Activated CD4-positive, alpha-beta T cell treated with anti-CD3 and anti-CD28 coated beads, Interleukin-2, amount 10 ng/mL, durations not matched to agents 24 days and 14 days (primary cell): ENCODE measurements around the gene TMIGD3. TPM values are rescaled to one million over a fixed set of nuclear protein-coding genes. Genes with fewer than 3 reads are reported as not detected.
A peak's percentile ranks its signal among the peaks of the same experiment; 100 is the strongest.

Experiments
- DNase-seq: peaks from one replicate; pipeline ENCODE4 v3.0.0; 2022
- H3K27ac Mint-ChIP-seq: one replicate; pipeline ENCODE4 v1.8.0; 2022; ENCODE audit warnings: mild to moderate bottlenecking, mixed read lengths
- H3K27me3 Mint-ChIP-seq: one replicate; pipeline ENCODE4 v1.8.0; 2022; ENCODE audit warnings: mixed read lengths
- H3K36me3 Mint-ChIP-seq: one replicate; pipeline ENCODE4 v1.8.0; 2022; ENCODE audit warnings: low read depth, mild to moderate bottlenecking, mixed read lengths
- H3K4me1 Mint-ChIP-seq: one replicate; pipeline ENCODE4 v1.8.0; 2021; ENCODE audit warnings: mixed read lengths
- H3K4me3 Mint-ChIP-seq: one replicate; pipeline ENCODE4 v1.8.0; 2022; ENCODE audit warnings: mild to moderate bottlenecking, moderate library complexity, mixed read lengths
- H3K9me3 Mint-ChIP-seq: one replicate; pipeline ENCODE4 v1.8.0; 2021; ENCODE audit warnings: mixed read lengths
- intact Hi-C: fragments of 100-400 bp; cut with micrococcal nuclease; formaldehyde crosslinking; loops from one replicate; pipeline ENCODE4 v1.15.1; 2023
- total RNA-seq: library from RNA; stranded (reverse); gene quantifications from 2 replicates; pipeline ENCODE4 v1.2.3, GENCODE V29; 2022

Gene TMIGD3
- total RNA-seq, 1 donor from 2014 or later: not detected

DNA sequence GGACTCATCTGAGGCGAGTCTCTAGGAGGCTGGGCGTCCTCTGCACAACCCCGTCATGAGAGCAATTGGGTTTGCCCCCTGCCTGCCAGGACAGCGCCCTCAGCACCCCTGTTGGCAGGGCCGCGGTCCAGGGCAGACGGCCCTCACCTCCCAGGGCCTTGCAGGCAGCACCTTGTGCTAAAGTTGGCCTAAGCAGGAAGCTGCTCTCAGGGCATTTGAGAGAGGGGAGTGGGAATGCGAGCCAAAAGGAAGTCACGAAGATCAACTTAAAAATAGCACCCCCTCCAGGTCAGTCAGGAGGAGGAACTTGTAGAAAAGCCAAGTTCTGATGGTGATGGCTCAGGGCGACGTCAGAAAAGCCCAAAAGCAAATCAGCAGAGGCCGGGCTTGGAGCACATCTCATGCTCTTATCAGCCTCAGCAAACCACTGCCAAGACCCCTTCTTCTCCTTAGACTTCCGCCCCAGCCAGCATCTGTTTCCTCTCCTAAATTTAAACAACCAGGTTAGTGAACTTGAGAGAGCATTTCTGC is 12.6 kb upstream of the TMIGD3 start:
- peak; percentile 75 for DNase-seq
- Mint-ChIP-seq H3K27me3 (no peaks in the 10 kb centered on the region), H3K4me3 (peak overlapping the region; percentile 59), H3K36me3 (no peaks in the 10 kb centered on the region), H3K9me3 (peaks cover 3% of the 10 kb centered on the region), H3K27ac (peak overlapping the region; percentile 81), H3K4me1 (peaks cover 49% of the 10 kb centered on the region)
- intact Hi-C loops: loop anchor here (1.0 kb wide), 1 partner anchor 8 kb away; no protein-coding TSS in a partner anchor

DNA sequence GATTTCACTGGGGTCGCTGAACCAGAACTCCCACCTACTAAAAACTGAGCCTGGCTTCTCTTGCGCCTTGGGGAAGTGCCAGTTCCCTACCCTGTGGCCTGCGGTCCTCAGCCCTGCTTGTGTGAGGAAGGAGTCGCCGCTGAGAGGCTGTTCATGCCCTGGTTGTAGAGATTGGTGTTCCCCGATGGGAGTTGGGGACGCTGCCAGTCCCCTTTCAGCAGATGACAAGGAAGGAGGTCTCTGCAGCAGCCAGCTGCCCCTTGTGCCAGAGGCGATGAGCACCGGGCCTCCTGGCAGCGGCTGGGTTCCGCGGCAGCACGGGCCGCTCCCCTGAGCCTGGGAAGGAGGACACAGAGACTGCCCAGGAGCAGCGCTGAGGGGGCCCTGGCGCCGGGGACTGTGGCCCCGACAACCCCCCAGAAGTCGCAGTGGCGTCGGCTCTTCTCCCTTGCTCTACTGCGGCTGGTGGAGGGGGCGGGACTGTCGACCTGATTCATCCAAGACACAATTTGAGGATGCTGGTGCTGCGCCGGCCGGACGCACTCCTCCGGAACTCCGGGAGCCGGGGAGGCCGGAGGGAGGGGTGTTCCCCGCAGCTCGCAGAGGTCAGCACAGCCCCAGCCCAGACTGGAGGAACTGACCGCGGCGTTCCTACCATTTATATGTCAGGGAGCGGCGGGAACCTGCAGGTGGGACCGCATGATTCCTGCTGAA is 12.0 kb upstream of the TMIGD3 start:
- peak overlapping the region; percentile 59 for H3K4me3 Mint-ChIP-seq
- peak overlapping the region; percentile 81 for H3K27ac Mint-ChIP-seq
- peak; percentile 60 for DNase-seq
- no peaks in the 10 kb centered on the region for H3K27me3 Mint-ChIP-seq
- H3K36me3 Mint-ChIP-seq: no peaks in the 10 kb centered on the region
- H3K4me1 Mint-ChIP-seq: peaks cover 49% of the 10 kb centered on the region
- intact Hi-C loops: loop anchor here (1.0 kb wide), 1 partner anchor 7 kb away; no protein-coding TSS in a partner anchor
- H3K9me3 Mint-ChIP-seq: peaks cover 3% of the 10 kb centered on the region

DNA sequence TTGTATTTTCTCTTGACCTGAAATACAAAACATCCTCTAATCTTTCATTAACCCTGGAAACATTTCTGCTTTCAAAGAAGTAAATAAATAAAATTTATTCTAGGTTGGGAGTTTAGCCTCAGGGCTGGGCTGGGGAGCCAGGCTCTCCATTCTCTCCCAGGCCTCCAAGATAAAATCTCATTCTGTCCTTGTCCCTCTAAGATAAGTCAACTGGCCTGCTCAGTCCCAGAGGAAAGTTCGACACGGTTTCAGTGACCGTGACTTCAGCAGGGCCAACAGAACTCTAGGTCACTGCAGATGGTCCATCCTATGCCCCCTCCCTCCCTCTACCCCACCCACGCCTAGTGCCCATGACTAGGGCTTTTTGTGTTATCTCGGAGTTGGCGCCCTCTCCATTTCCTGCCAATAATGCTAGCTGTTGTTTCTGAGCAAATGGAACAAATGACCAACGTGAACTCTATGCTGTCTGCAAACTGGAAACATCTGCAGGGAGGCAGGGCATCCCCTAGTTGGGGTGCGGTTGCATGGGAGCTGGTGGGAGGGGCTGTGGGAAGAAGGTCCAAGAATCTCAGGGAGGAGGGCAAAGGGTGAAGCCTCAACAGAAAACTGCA is 10.1 kb upstream of the TMIGD3 start:
- H3K27me3 Mint-ChIP-seq: no peaks in the 10 kb centered on the region
- peak; percentile 57 for DNase-seq
- peaks cover 3% of the 10 kb centered on the region for H3K9me3 Mint-ChIP-seq
- H3K36me3 Mint-ChIP-seq: no peaks in the 10 kb centered on the region
- H3K4me3 Mint-ChIP-seq: no peak overlapping the region
- intact Hi-C loops: no loop called here
- peaks cover 58% of the 10 kb centered on the region for H3K4me1 Mint-ChIP-seq
- peak overlapping the region; percentile 75 for H3K27ac Mint-ChIP-seq

DNA sequence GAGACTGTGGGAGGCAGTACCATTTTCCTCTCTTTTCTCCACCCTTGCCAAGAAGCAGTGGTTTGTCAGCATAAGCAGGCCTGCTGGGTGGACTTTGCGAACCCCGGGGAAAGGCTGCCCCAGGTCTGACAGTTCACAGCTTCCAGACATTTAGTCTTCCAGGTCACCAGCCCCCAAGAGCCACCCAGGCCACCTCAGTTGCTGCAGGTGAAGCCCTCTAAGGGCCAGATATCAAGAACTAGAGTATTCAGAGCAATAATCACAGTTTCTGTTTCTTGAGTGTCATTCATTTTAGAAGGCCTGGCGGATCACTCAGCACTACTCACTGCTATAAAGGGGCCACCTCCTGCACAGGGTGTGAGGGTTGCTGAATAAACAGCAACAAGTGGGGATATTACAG is 9.5 kb upstream of the TMIGD3 start:
- no peaks in the 10 kb centered on the region for H3K36me3 Mint-ChIP-seq
- no peak overlapping the region for H3K4me3 Mint-ChIP-seq
- peak; percentile 53 for DNase-seq
- no peaks in the 10 kb centered on the region for H3K27me3 Mint-ChIP-seq
- H3K9me3 Mint-ChIP-seq: peaks cover 3% of the 10 kb centered on the region
- H3K27ac Mint-ChIP-seq: peak overlapping the region; percentile 25
- peaks cover 60% of the 10 kb centered on the region for H3K4me1 Mint-ChIP-seq
- intact Hi-C loops: no loop called here

DNA sequence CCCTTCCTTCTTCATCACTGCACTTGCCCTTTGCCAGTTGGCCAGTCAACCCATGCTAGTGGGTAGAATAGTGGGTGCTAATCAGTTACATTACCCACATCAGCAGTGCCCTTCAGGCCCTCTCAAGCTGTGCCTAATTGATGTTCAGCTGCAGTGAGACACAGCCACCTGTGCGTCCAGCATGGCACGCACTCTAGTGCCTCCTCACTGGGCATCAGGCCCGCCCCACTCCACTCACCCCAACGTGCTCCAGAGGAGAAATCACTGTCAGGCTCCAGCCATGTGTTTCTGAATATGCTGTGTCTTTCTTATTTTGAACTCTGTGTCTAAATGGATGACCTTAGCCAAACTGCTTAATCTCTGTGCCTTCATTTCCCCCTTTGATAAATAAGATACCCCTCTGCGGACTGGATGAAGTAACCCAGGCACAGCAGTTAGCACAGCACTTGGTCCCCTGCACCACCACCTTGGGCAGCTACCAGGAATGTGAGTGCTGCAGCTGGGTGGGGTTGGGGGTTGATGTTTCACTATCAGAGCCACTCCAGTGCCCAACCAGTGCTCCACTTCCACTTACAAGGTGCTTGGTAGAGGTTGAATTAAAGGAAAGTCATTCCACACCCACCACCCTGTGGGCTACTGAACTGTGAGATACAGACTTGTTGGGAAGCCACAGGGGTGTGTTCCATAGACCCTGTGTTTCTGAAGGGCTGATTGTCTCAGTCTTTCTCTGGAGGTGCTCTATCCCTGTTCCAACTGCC is 8.9 kb upstream of the TMIGD3 start:
- Mint-ChIP-seq H3K4me1 (peaks cover 58% of the 10 kb centered on the region), H3K4me3 (no peak overlapping the region), H3K36me3 (no peaks in the 10 kb centered on the region), H3K27me3 (no peaks in the 10 kb centered on the region), H3K27ac (no peak overlapping the region), H3K9me3 (peaks cover 3% of the 10 kb centered on the region)
- DNase-seq: peak; percentile 54
- intact Hi-C loops: no loop called here

DNA sequence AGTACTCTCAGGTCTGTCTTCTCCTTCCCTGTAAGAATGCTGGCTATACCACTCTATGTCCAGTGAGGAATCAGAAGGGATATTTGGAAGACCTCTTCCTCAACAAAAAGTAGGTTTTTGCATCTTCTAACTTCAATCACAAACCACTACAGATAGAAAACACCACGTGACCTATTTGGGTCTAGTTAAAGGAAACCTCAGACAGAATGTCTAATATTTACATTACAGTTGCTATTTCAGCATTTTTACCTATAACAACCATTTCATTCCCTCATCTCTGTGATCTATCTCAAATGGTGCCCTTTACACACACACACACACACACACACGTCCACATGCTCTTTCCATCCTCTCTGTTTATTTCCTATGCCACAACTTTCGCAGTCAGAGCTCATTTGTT is 7.9 kb upstream of the TMIGD3 start:
- DNase-seq: no peak
- Mint-ChIP-seq H3K36me3 (no peaks in the 10 kb centered on the region), H3K4me3 (no peak overlapping the region), H3K27ac (no peak overlapping the region), H3K4me1 (peaks cover 54% of the 10 kb centered on the region), H3K27me3 (no peaks in the 10 kb centered on the region), H3K9me3 (peaks cover 3% of the 10 kb centered on the region)
- intact Hi-C loops: no loop called here

DNA sequence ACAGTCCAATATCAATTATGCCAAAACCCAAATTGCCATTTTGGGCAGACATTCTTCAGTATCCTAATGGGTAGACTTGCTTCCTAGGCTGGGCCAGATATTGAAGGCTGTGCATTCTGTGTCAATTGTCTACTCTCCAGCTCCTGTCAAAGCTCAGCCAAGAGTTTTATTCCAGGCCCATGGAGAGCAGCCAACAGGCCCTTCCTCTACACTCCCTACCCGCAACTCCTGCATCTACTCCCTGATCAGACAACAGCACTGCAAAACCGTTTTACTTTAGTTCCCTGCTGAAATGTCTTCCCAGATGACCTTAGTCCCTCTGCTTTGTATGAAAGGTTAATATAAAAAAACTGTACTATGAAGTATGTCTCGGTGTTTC is 6.6 kb upstream of the TMIGD3 start:
- no peaks in the 10 kb centered on the region for H3K27me3 Mint-ChIP-seq
- no peak overlapping the region for H3K4me3 Mint-ChIP-seq
- peaks cover 61% of the 10 kb centered on the region for H3K4me1 Mint-ChIP-seq
- H3K9me3 Mint-ChIP-seq: peaks cover 3% of the 10 kb centered on the region
- intact Hi-C loops: loop anchor here (2.0 kb wide), 1 partner anchor 151 kb away; no protein-coding TSS in a partner anchor
- H3K27ac Mint-ChIP-seq: no peak overlapping the region
- no peaks in the 10 kb centered on the region for H3K36me3 Mint-ChIP-seq
- peak; percentile 46 for DNase-seq

DNA sequence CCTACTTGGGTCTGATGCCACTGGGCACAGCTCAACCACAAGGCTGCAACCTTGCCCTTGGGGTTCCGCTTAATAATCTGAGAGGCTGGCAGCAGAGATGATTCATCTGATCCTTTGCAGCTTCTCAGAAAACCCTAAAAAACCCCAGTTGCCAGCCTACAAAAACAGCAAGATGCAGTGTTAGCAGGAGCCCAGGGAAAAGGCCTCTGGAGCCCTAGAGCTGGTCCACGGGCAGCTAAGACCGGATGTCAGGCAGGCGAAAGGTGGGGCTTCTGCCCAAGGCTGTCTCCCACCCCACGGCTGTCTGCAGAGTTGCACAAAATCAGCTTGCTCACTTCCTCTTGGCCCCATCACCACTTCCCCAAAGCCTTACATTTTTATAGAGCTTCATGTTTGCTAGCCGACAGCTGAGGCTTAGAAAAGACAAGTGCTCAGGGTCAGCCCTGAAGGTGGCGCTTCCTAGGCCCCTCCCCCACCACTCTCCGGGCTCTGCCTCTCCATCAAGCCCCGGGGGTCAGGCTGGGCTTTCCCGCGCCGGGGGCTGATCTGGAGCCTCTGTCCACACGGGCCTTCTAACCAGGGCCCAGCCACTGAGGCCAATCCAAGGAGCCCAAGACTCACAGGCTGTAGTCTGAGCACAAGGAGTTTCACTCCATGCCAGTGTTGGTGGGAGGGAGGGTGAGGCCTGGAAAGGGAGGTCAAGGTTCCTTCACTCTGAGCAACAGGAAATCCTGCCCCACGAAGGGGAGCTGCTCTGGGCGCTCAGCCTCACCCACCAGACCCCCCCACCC is 4.2 kb upstream of the TMIGD3 start:
- Mint-ChIP-seq H3K4me3 (peak overlapping the region; percentile 79), H3K27ac (peak overlapping the region; percentile 94), H3K27me3 (no peaks in the 10 kb centered on the region), H3K36me3 (no peaks in the 10 kb centered on the region), H3K9me3 (no peaks in the 10 kb centered on the region), H3K4me1 (peaks cover 66% of the 10 kb centered on the region)
- peak; percentile 88 for DNase-seq
- intact Hi-C loops: loop anchor here (1.0 to 2.0 kb wide), 8 partner anchors 9 to 248 kb away; partner anchors contain the start of gene DDX20

DNA sequence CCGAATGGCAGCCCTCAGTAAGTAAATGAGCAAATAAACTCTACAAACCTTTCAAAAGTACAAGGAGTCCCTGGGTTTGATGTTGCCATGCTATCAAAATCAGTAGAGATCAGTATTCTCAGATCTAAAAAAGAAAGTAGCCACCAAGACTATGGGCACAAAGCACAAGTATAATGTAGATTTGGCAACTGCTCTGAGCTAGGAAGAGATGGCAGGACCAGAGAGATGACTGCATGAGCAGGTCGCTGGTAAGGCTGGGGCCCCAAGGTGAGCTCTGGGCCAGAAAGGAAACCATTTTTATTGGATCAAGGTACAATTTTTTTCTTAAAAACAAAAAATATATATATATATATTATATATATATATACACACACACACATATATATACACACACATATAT is 3.1 kb upstream of the TMIGD3 start:
- H3K4me3 Mint-ChIP-seq: no peak overlapping the region
- H3K27me3 Mint-ChIP-seq: no peaks in the 10 kb centered on the region
- DNase-seq: peak; percentile 64
- peaks cover 59% of the 10 kb centered on the region for H3K4me1 Mint-ChIP-seq
- no peaks in the 10 kb centered on the region for H3K9me3 Mint-ChIP-seq
- intact Hi-C loops: loop anchor here (2.0 kb wide), 1 partner anchor 208 kb away; no protein-coding TSS in a partner anchor
- peak overlapping the region; percentile 54 for H3K27ac Mint-ChIP-seq
- H3K36me3 Mint-ChIP-seq: no peaks in the 10 kb centered on the region

DNA sequence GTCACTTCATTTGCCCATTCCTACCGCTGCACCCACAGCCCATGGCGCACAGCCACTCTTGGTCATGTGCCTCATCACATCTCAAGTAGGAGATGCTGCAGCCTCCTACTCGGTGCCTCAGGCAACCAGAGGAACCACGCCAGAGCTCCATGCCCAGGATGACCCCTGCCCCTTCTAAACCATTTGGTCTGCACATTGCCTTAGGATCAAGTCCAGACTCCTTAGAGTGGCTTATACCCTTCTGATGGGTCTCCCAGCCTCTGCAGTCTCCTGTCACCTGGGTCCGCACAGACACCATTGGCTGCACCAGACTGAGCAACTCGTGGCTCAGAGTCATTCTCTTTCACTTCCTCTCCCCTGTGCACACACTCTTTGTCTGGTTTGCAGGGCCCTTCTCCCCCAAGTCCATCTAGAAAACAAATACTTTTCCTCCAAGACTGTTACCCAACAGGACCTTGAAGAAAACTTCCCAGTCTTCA is 2.2 kb upstream of the TMIGD3 start:
- Mint-ChIP-seq H3K27me3 (no peaks in the 10 kb centered on the region), H3K36me3 (no peaks in the 10 kb centered on the region), H3K4me1 (peaks cover 64% of the 10 kb centered on the region), H3K4me3 (peak overlapping the region; percentile 24), H3K9me3 (no peaks in the 10 kb centered on the region), H3K27ac (peak overlapping the region; percentile 54)
- intact Hi-C loops: loop anchor here (2.0 kb wide), 1 partner anchor 209 kb away; no protein-coding TSS in a partner anchor
- peak; percentile 72 for DNase-seq

DNA sequence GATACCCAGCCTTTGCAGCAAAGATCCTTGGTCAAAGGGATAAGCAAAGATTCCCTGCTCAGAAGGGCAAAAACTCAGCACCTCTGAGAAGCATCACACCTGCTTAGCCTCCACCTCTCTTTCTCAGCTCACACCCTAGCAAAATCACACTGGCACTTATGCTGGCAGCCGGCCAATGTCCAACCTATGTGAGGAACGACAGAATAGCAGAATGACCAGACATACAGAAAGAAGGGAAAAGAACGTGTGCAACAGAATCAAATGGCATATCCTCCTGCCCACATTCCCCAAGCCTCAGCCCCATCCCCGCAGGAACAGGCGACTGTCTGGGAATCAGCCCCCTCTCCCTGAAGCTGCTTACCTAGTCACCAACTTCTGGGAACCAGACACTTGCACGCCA is 664 bp upstream of the TMIGD3 start:
- Mint-ChIP-seq H3K9me3 (peaks cover 8% of the 10 kb centered on the region), H3K4me3 (no peak overlapping the region), H3K36me3 (no peaks in the 10 kb centered on the region), H3K27ac (no peak overlapping the region), H3K4me1 (peaks cover 60% of the 10 kb centered on the region), H3K27me3 (peaks cover 2% of the 10 kb centered on the region)
- intact Hi-C loops: no loop called here
- no peak for DNase-seq

DNA sequence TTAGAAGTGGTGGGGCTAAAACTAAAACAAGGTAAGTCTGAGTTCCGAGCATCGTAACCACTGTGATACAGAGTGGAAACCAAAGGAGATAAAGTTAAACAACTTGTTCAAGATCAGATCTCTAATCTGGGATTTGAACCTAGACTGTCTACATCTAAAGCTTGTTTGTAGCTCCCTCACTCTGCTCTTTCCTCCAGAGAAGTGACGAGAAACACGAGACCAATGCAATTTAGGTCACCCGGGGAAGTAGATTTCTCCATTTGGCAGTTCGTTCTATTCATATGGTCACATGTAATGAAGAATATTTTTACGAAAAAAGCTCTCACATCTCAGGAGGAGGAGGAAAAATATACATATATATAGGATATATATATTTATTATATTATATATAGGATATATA is 1.8 kb downstream of the TMIGD3 start:
- Mint-ChIP-seq H3K4me3 (no peak overlapping the region), H3K4me1 (peaks cover 54% of the 10 kb centered on the region), H3K9me3 (peaks cover 13% of the 10 kb centered on the region), H3K27ac (no peak overlapping the region), H3K27me3 (peaks cover 2% of the 10 kb centered on the region), H3K36me3 (peaks cover 8% of the 10 kb centered on the region)
- no peak for DNase-seq
- intact Hi-C loops: no loop called here
